K562 (cell line): Measurements from ENCODE around the gene SLC35B4. TPM values are rescaled to one million over a fixed set of nuclear protein-coding genes. Genes with fewer than 3 reads are reported as not detected.

ENCODE experiments used
- GABPB1 ChIP-seq: sonication (generic); formaldehyde crosslinking; IDR thresholded peaks from 2 replicates; pipeline ENCODE4 v1.8.0; 2022; ENCODE audit warnings: mild to moderate bottlenecking, missing genetic modification reagents
- GATA2 ChIP-seq: sonication (generic); formaldehyde crosslinking; IDR thresholded peaks from 2 replicates; pipeline ENCODE4 v1.4.0; 2020; ENCODE audit warnings: mild to moderate bottlenecking, missing genetic modification reagents
- HDAC8 ChIP-seq: fragments of 450-650 bp; IDR thresholded peaks from 2 replicates; pipeline ENCODE4 v1.6.1; 2016; ENCODE audit warnings: mild to moderate bottlenecking, missing genetic modification characterization, moderate library complexity, missing compliant biosample characterization
- HLTF ChIP-seq: fragments of 450-650 bp; IDR thresholded peaks from 2 replicates; pipeline ENCODE4 v1.6.1; 2016
- KAT8 ChIP-seq: fragments of 450-650 bp; IDR thresholded peaks from 2 replicates; pipeline ENCODE4 v1.6.1; 2016; ENCODE audit warnings: low read depth, mild to moderate bottlenecking
- MCM3 ChIP-seq: fragments of 450-650 bp; IDR thresholded peaks from 2 replicates; pipeline ENCODE4 v1.6.1; 2016
- MIER1 ChIP-seq: fragments of 450-650 bp; IDR thresholded peaks from 2 replicates; pipeline ENCODE4 v1.6.1; 2016; ENCODE audit warnings: antibody characterized with exemption, mild to moderate bottlenecking, low read depth
- NR2C1 ChIP-seq, 2 experiments: fragments of 450-650 bp; IDR thresholded peaks; 2 replicates each; pipeline ENCODE4 v1.6.1; 2017; ENCODE audit warnings: mild to moderate bottlenecking in 2 of 2, antibody characterized with exemption in 1 of 2, inconsistent platforms in 1 of 2, missing compliant biosample characterization in 1 of 2, missing genetic modification characterization in 1 of 2
- PBX2 ChIP-seq, 2 experiments: IDR thresholded peaks in 1 of 2; conservative IDR thresholded peaks in 1 of 2; 2 replicates each; pipeline ENCODE4 v1.6.1; 2016; ENCODE audit warnings: low read depth in 2 of 2, mild to moderate bottlenecking in 1 of 2, missing compliant biosample characterization in 1 of 2, missing genetic modification characterization in 1 of 2, moderate library complexity in 1 of 2
- PKNOX1 ChIP-seq: fragments of 450-650 bp; IDR thresholded peaks from 2 replicates; pipeline ENCODE4 v1.6.1; 2016
- POLR2B ChIP-seq: fragments of 450-650 bp; IDR thresholded peaks from 2 replicates; pipeline ENCODE4 v1.6.1; 2018; ENCODE audit warnings: low read depth; ENCODE audit not compliant: partially characterized antibody
- RBM25 ChIP-seq: fragments of 200-400 bp; formaldehyde crosslinking; IDR thresholded peaks from 2 replicates; pipeline ENCODE4 v1.6.1; 2018; ENCODE audit warnings: low read length, low read depth, moderate library complexity; ENCODE audit not compliant: severe bottlenecking
- TAF9B ChIP-seq: fragments of 450-650 bp; IDR thresholded peaks from 2 replicates; pipeline ENCODE4 v1.6.1; 2018; ENCODE audit warnings: mild to moderate bottlenecking; ENCODE audit not compliant: partially characterized antibody
- TCF15 ChIP-seq: fragments of 250-450 bp; sonication (Bioruptor Pico); IDR thresholded peaks from 2 replicates; pipeline ENCODE4 v1.8.0; 2022; ENCODE audit warnings: moderate library complexity, mild to moderate bottlenecking, inconsistent platforms
- TSHZ1 ChIP-seq: fragments of 250-450 bp; sonication (Bioruptor Pico); IDR thresholded peaks from 2 replicates; pipeline ENCODE4 v1.4.0; 2020; ENCODE audit warnings: mild to moderate bottlenecking, moderate library complexity
- U2AF2 ChIP-seq: fragments of 200-400 bp; formaldehyde crosslinking; optimal IDR thresholded peaks from 2 replicates; pipeline ENCODE3; 2017; ENCODE audit warnings: low read depth, mild to moderate bottlenecking, low read length
- ZNF274 ChIP-seq: IDR thresholded peaks from 2 replicates; pipeline ENCODE4 v1.6.1; 2011; ENCODE audit warnings: low read depth, mild to moderate bottlenecking, low read length, moderate library complexity, borderline replicate concordance
- ZNF57 ChIP-seq: fragments of 450-650 bp; formaldehyde crosslinking; IDR thresholded peaks from 2 replicates; pipeline ENCODE4 v1.4.0; 2020; ENCODE audit warnings: mild to moderate bottlenecking, moderate library complexity
- ZNF699 ChIP-seq: fragments of 250-450 bp; sonication (Bioruptor Pico); IDR thresholded peaks from 2 replicates; pipeline ENCODE4 v1.8.0; 2021; ENCODE audit warnings: mild to moderate bottlenecking, moderate library complexity; ENCODE audit not compliant: insufficient replicate concordance
- ZNF77 ChIP-seq: fragments of 250-450 bp; sonication (Bioruptor Pico); IDR thresholded peaks from 2 replicates; pipeline ENCODE4 v1.5.0; 2020
- polyA plus RNA-seq, 8 experiments: library from polyadenylated mRNA; depleted of rRNA in 4 of 8; stranded (reverse) in 5 of 8; unstranded in 3 of 8; fragments of >200 nt; fragmentation: Nextera tagmentation in 2 of 8; fragmentation: Illumina TruSeq in 1 of 8; extraction: Ambion mirVana in 2 of 8; extraction: Trizol in 1 of 8; gene quantifications; 2 replicates each; pipeline versions ENCODE4 v1.2.1 to v1.2.3, GENCODE V29; 2011 to 2014; ENCODE audit warnings: inconsistent platforms in 1 of 8, missing spikeins in 1 of 8
- total RNA-seq, 7 experiments: library from RNA; depleted of rRNA in 6 of 7; stranded (reverse); fragments of >200 nt in 6 of 7; fragmentation: Illumina TruSeq in 2 of 7; extraction: Trizol in 2 of 7; gene quantifications; 2 replicates each; pipeline versions ENCODE4 v1.2.1 to v1.2.3, GENCODE V29; 2011 to 2021; ENCODE audit warnings: low replicate concordance in 1 of 7

SLC35B4 gene
- total and polyA plus RNA-seq, 9 of the 15 experiments (the other 6 are each of a cell fraction or from before 2014, with no cell fraction given): 6.1 to 34.9 (median 17.6) TPM

GRCh38 chr7:134362587-134363483 is 46.1 kb upstream of the SLC35B4 start (continued):
- no peak for TF ChIP-seq PBX2 (CRISPR knock-in tag; IDR thresholded peaks at IDR 0.05; ENCODE audit: low read depth)
- TF ChIP-seq PBX2 (tag; conservative IDR thresholded peaks at IDR 0.05; ENCODE audit: low read depth): no peak
- no peak for TF ChIP-seq U2AF2
- no peak for TF ChIP-seq RBM25
- TF ChIP-seq TCF15: 0 out of 2 replicates have a peak, but pooled peaks have one; percentile 36
- TF ChIP-seq TSHZ1 (CRISPR knock-in tag): peak; percentile 28; the same call in 1 of the 2 replicates
- TF ChIP-seq GATA2 (CRISPR knock-in tag): no peak
- TF ChIP-seq POLR2B: no peak
- no peak for TF ChIP-seq GABPB1 (CRISPR knock-in tag)
- TF ChIP-seq NR2C1 (IDR thresholded peaks at IDR 0.05): no peak
- peak; percentile 43 for TF ChIP-seq NR2C1 (tag; IDR thresholded peaks at IDR 0.05)
- no peak for TF ChIP-seq ZNF274
- TF ChIP-seq MCM3: no peak
- TF ChIP-seq ZNF57 (CRISPR knock-in tag): no peak
- TF ChIP-seq ZNF77: no peak
- TF ChIP-seq HDAC8: peak; percentile 83
- TF ChIP-seq MIER1: no peak
- TF ChIP-seq ZNF699 (CRISPR knock-in tag): no peak
- no peak for TF ChIP-seq HLTF
- TF ChIP-seq KAT8: no peak
- TF ChIP-seq PKNOX1: no peak
- no peak for TF ChIP-seq TAF9B
